Fibroblast of villous mesenchyme (primary cell): ENCODE data around the gene OTUD3. TPM values are rescaled to one million over a fixed set of nuclear protein-coding genes. Genes with fewer than 3 reads are reported as not detected.

ENCODE experiments used
- DNase-seq: peaks from one replicate; pipeline ENCODE4 v3.0.0-alpha.2; 2010; ENCODE audit warnings: low read depth
- H3K4me3 ChIP-seq: 2 replicates; pipeline ENCODE4 v1.5.1; 2011; ENCODE audit warnings: low read depth, mild to moderate bottlenecking, low read length
- CTCF ChIP-seq: IDR thresholded peaks from 2 replicates; pipeline ENCODE4 v1.5.1; 2012; ENCODE audit warnings: low read depth, mild to moderate bottlenecking, low read length; ENCODE audit not compliant: insufficient read depth
- total RNA-seq: library from RNA; depleted of rRNA; stranded (reverse); fragments of >200 nt; gene quantifications from 2 replicates; pipeline ENCODE4 v1.2.3, GENCODE V29; 2012

The OTUD3 gene
- total RNA-seq, 1 donor = 13.4 TPM

GRCh38 chr1:19860418-19860817 lies 21.8 kb upstream of the OTUD3 start:
- H3K4me3 ChIP-seq = no peak overlapping the region
- DNase-seq = no peak
- no peak for TF ChIP-seq CTCF

DNA sequence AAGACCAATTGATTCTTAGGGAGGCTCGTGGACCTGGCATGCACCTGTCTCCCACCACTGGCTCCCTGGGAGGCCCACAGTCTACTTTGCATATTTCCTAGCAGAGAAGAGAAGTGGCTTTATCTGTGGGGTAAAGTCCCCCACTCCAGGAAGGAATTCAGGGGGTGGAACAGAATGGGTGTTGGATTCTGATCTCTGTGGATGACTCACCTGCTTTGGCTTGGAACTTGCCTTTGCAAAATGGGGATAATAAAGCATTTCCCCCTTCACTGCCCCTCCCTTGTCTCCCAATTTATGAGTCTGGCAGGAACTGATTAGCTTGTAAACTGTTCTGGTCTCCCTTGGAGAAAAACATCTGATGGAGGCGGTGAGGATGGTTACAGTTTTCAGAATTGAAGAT lies 21.2 kb upstream of the OTUD3 start:
- DNase-seq = peak; percentile 67
- TF ChIP-seq CTCF = no peak

GRCh38 chr1:19861842-19862530 lies 20.2 kb upstream of the OTUD3 start:
- no peak overlapping the region for H3K4me3 ChIP-seq
- no peak for DNase-seq
- TF ChIP-seq CTCF = no peak

More for the DNA sequence above, 21.2 kb upstream of the OTUD3 start:
- H3K4me3 ChIP-seq = no peak overlapping the region

GRCh38 chr1:19862944-19863343 lies 19.3 kb upstream of the OTUD3 start:
- H3K4me3 ChIP-seq = no peak overlapping the region
- no peak for TF ChIP-seq CTCF
- no peak for DNase-seq

DNA sequence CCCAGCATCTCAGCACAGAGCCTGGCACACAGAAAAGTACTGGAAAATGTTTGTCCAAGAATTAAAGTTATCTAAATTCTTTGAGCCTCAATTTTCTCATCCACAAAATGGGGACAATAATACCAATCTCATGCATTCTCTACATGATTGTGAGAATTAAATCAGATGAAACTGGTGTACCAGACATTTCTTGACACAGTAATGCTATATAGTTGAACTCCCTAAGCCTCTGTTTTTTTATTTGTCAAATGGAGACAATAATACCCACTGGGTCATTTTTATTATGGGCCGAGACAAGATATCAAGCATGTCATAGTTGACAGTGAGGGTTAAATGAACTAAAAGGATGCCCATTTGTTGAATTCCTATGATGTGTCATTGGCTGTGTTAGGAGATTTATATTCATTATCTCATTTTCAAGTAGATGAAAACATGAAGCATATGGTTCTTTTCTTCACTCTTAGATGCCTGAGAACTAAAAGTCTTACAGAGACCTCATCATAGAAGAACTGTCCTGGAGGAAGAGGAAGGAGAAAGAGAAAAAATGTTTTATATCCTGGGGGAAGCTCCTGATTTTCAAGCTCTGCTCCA lies 17.5 kb upstream of the OTUD3 start:
- no peak for TF ChIP-seq CTCF
- DNase-seq = no peak

GRCh38 chr1:19866029-19866428 lies 16.2 kb upstream of the OTUD3 start:
- no peak overlapping the region for H3K4me3 ChIP-seq
- no peak for DNase-seq
- TF ChIP-seq CTCF = no peak

More for the DNA sequence above, 17.5 kb upstream of the OTUD3 start:
- H3K4me3 ChIP-seq = no peak overlapping the region
